Small intestine (tissue), 7 donors: ENCODE data around the gene MAP3K20. TPM values are rescaled to one million over a fixed set of nuclear protein-coding genes. Genes with fewer than 3 reads are reported as not detected.

Experiments
- DNase-seq, 2 donors: peaks; one replicate each; pipeline versions ENCODE4 v3.0.0 to v3.0.0-alpha.2; 2013
- FAIRE-seq: peaks from 2 replicates; lab custom pipeline; 2012; peaks lifted over from hg19 to GRCh38; lab: Jason Lieb, UNC
- H3K27ac ChIP-seq, 3 donors: one replicate each; pipeline ENCODE4 v1.5.1; 2013; ENCODE audit warnings: low read length in 2 of 3, mild to moderate bottlenecking in 2 of 3, control low read depth in 1 of 3, inconsistent platforms in 1 of 3, low read depth in 1 of 3, moderate library complexity in 1 of 3
- H3K27me3 ChIP-seq, 3 donors: one replicate each; pipeline ENCODE4 v1.6.1; 2013; ENCODE audit warnings: low read length in 3 of 3, inconsistent platforms in 1 of 3; ENCODE audit not compliant: control insufficient read depth in 3 of 3, insufficient read depth in 3 of 3
- H3K36me3 ChIP-seq, 3 donors: one replicate each; pipeline ENCODE4 v1.6.1; 2013; ENCODE audit warnings: low read length in 3 of 3, inconsistent platforms in 1 of 3, low read depth in 1 of 3, mild to moderate bottlenecking in 1 of 3, moderate library complexity in 1 of 3; ENCODE audit not compliant: control insufficient read depth in 3 of 3, insufficient read depth in 2 of 3
- H3K4me1 ChIP-seq, 3 donors: one replicate each; pipeline ENCODE4 v1.6.1; 2013; ENCODE audit warnings: low read length in 2 of 3, inconsistent platforms in 1 of 3, low read depth in 1 of 3, mild to moderate bottlenecking in 1 of 3, moderate library complexity in 1 of 3; ENCODE audit not compliant: control insufficient read depth in 3 of 3, insufficient read depth in 2 of 3
- H3K4me3 ChIP-seq, 3 donors: one replicate each; pipeline ENCODE4 v1.5.1; 2013; ENCODE audit warnings: low read length in 3 of 3, control low read depth in 1 of 3, inconsistent platforms in 1 of 3, low read depth in 1 of 3, mild to moderate bottlenecking in 1 of 3, moderate library complexity in 1 of 3
- H3K9me3 ChIP-seq, 2 donors: one replicate each; pipeline ENCODE4 v1.6.1; 2013; ENCODE audit warnings: low read depth in 1 of 2, low read length in 1 of 2; ENCODE audit not compliant: control insufficient read depth in 2 of 2, insufficient read depth in 1 of 2
- WGBS, 3 donors: extraction: QIAGEN DNeasy Blood & Tissue Kit; methylation state at CpG; one replicate each; pipeline ENCODE4 v1.1.7; 2013; 5-methylcytosine and 5-hydroxymethylcytosine counted together
- polyA plus RNA-seq, 4 donors: library from polyadenylated mRNA; stranded (reverse) in 3 of 4; unstranded in 1 of 4; fragments of 200-250 nt in 3 of 4; fragments of 120-200 nt in 1 of 4; gene quantifications; one replicate each; pipeline versions ENCODE4 v1.2.1 to v1.2.3, GENCODE V29; 2013
- donor health status: healthy with polysubstance abuse.
- donor health status: control.
- donor health status: control.
- donor health status: Bipolar disorder and iron deficiency.
- donor health status: healthy.

MAP3K20 gene
- polyA plus RNA-seq, 4 donors, result 2.0 to 24.5 (median 13.5) TPM

GRCh38 chr2:173066887-173067676 lies 8.6 kb upstream of the MAP3K20 start:
- no peak for FAIRE-seq
- Histone ChIP-seq H3K4me3 (no peak overlapping the region), H3K4me1 (peaks cover 0 to 3% (median 0%) of the 10 kb centered on the region in 3 donors), H3K36me3 (no peaks in the 10 kb centered on the region), H3K27ac (no peak overlapping the region), H3K27me3 (no peaks in the 10 kb centered on the region), H3K9me3 (no peaks in the 10 kb centered on the region)
- 86 to 93% (median 88%) methylated on average over 6 of the region's 6 CpGs for WGBS, 3 donors
- no peak for DNase-seq

- H3K9me3 ChIP-seq, result peaks cover 0 to 3% of the 10 kb centered on the region in 2 donors
- H3K27ac ChIP-seq, result peak overlapping the region; percentile 50 to 94 (median 91)
- no peaks in the 10 kb centered on the region for H3K36me3 ChIP-seq
- H3K4me1 ChIP-seq, result peaks cover 0 to 6% (median 3%) of the 10 kb centered on the region in 3 donors
- WGBS, 3 donors, result 8 to 12% (median 8%) methylated on average over 16 to 25 of the region's 25 CpGs
- H3K27me3 ChIP-seq, result no peaks in the 10 kb centered on the region
- H3K4me3 ChIP-seq, result peak overlapping the region; percentile 83 to 93 (median 87)
- FAIRE-seq, result no peak
- no peak for DNase-seq
Measured at GRCh38 chr2:173075056-173075780, 428 bp upstream of the MAP3K20 start.

DNA sequence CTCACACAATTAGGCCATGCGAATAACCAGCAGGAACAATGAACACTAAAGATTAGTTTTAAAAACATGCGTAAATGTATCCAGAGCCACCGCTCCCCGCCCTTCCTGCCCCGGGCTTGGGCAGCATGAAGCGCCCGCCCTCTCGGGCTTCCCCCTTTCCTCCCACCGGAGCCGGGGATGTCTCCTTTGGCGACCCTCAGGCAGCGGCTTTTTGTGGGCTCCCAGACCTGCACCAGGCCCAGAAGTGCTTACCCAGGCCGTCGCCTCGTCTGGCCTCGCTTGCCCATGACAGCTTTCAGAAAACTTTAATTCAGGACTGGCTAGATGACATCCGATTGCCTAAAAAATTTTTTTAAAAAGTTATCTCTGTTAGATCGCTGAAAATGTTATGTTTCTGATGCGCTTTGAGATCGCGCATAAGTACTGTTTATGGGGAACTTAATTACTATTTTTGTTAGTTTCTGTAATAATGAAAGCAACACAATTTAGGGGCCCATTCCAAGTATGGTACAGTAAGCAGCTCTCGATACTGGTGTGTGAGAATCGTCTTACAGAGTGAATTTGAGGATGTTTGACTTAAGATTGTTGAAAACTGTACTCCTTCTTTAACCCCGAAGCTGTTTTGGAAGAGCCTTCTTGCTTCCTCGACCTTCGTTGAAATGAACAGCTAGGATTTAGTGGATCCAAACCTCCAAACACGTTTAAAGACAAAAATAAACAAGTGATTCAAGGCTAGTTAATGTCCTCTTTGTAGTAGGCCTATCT lies 1.1 kb downstream of the MAP3K20 start:
- Histone ChIP-seq H3K9me3 (peaks cover 0 to 6% of the 10 kb centered on the region in 2 donors), H3K27me3 (no peaks in the 10 kb centered on the region), H3K4me3 (peak overlapping the region; percentile 83 to 93 (median 87)), H3K4me1 (peaks cover 0 to 6% (median 3%) of the 10 kb centered on the region in 3 donors), H3K36me3 (no peaks in the 10 kb centered on the region), H3K27ac (peak overlapping the region; percentile 50 to 94 (median 91))
- no peak for FAIRE-seq
- peak; percentile 20 to 53 for DNase-seq
- WGBS, 3 donors, result 3 to 7% (median 3%) methylated on average over 27 of the region's 27 CpGs

- 14 to 38% (median 28%) methylated on average over 5 of the region's 5 CpGs for WGBS, 3 donors
- FAIRE-seq, result no peak
- Histone ChIP-seq H3K4me1 (peaks cover 0 to 6% (median 3%) of the 10 kb centered on the region in 3 donors), H3K27me3 (no peaks in the 10 kb centered on the region), H3K27ac (peak overlapping the region in 1 of 3 donors; percentile 91), H3K36me3 (peaks cover 0 to 3% (median 0%) of the 10 kb centered on the region in 3 donors), H3K9me3 (peaks cover 0 to 6% of the 10 kb centered on the region in 2 donors), H3K4me3 (no peak overlapping the region)
- peak; percentile 31 to 35 for DNase-seq
Measured at GRCh38 chr2:173077506-173078177, 2.0 kb downstream of the MAP3K20 start.

DNA sequence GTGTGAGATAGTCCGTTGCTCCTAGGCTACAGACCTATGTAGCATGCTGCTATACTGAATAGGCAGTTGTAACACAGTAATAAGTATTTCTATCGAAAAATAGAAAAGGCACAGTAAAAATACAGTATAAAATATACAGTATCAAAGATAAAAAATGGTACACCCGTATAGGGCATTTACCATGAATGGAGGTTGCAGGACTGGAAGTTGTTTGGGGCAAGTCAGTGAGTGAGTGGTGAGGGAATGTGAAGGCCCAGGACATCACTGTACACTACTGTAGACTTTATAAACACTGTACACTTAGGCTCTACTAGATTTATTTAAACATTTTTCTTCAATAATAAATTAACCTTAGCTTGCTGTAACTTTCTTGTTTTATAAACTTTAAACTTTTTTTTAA lies 3.5 kb downstream of the MAP3K20 start:
- DNase-seq, result no peak
- Histone ChIP-seq H3K4me3 (no peak overlapping the region), H3K27ac (no peak overlapping the region), H3K4me1 (peaks cover 0 to 6% (median 3%) of the 10 kb centered on the region in 3 donors), H3K27me3 (no peaks in the 10 kb centered on the region), H3K9me3 (peaks cover 0 to 6% of the 10 kb centered on the region in 2 donors), H3K36me3 (peaks cover 0 to 4% (median 0%) of the 10 kb centered on the region in 3 donors)
- no peak for FAIRE-seq
- WGBS, 3 donors, result 70 to 75% (median 71%) methylated on average over 3 of the region's 3 CpGs

DNA sequence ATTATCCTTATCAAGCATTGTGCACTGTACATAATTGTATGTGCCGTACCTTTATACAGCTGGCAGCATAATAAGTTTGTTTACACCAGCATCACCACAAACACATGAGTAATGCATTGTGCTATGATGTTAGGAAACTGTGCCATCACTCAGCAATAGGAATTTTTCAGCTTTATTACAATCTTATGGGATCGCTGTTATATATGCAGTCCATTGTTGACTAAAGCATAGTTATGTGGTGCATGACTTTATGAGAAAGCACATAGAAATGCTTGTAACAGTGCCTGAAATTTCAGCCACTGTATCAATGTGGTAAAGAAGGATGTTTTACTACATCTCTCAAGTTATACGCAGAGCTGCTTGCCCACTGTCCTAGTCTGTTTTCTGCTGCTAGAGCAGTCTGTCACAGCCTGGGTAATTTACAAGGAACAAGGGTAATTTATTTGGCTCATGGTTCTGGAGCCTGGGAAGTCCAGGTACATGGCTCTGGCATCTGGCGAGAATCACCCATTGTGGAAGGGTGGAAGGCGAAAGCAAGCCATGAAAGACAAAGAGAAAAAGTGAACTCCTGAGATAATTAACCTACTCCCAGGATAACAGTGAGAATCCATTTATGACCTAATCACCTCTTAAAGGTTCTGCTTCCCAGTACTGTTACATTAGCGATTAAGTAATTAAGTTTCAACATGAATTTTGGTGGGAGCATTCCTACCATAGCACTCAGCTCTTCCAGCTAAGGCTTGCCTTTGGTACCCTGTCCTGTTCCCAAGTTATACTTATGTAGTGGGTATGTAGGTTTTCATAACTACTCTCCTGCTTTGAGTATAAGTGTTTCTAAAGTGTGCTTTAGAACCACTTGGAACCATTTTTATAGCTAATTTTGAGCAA lies 4.6 kb downstream of the MAP3K20 start:
- FAIRE-seq (no peak), DNase-seq (peak in 1 of 2 donors; percentile 14)
- H3K4me1 ChIP-seq, result peaks cover 0 to 6% (median 3%) of the 10 kb centered on the region in 3 donors
- no peak overlapping the region for H3K27ac ChIP-seq
- 85 to 93% (median 88%) methylated on average over 6 of the region's 6 CpGs for WGBS, 3 donors
- no peak overlapping the region for H3K4me3 ChIP-seq
- peaks cover 0 to 6% of the 10 kb centered on the region in 2 donors for H3K9me3 ChIP-seq
- H3K27me3 ChIP-seq, result no peaks in the 10 kb centered on the region
- H3K36me3 ChIP-seq, result peaks cover 0 to 4% (median 0%) of the 10 kb centered on the region in 3 donors

- no peaks in the 10 kb centered on the region for H3K4me1 ChIP-seq
- 78 to 96% (median 88%) methylated on average over 2 of the region's 2 CpGs for WGBS, 3 donors
- FAIRE-seq (no peak), DNase-seq (no peak)
- H3K27me3 ChIP-seq, result no peaks in the 10 kb centered on the region
- peaks cover 0 to 12% (median 0%) of the 10 kb centered on the region in 3 donors for H3K36me3 ChIP-seq
- H3K27ac ChIP-seq, result no peak overlapping the region
- H3K4me3 ChIP-seq, result no peak overlapping the region
- H3K9me3 ChIP-seq, result no peaks in the 10 kb centered on the region
Measured at GRCh38 chr2:173086518-173087213, 11.0 kb downstream of the MAP3K20 start.
